NOMO-1 treated with dmso at 0.1 percent for 144 hours (cell line): ENCODE results near the gene LYL1.

Experiments used
- DNase-seq: peaks from one replicate; lab custom pipeline; 2025; ENCODE audit not compliant: unreplicated experiment; lab: John Stamatoyannopoulos, UW

LYL1 gene

GRCh38 chr19:13094106-13094504, 8.6 kb downstream of the LYL1 start:
- DNase-seq = no peak

- DNase-seq = peak; percentile 70
These were observed 9.1 kb downstream of the LYL1 start for GRCh38 chr19:13093407-13094105.

DNA sequence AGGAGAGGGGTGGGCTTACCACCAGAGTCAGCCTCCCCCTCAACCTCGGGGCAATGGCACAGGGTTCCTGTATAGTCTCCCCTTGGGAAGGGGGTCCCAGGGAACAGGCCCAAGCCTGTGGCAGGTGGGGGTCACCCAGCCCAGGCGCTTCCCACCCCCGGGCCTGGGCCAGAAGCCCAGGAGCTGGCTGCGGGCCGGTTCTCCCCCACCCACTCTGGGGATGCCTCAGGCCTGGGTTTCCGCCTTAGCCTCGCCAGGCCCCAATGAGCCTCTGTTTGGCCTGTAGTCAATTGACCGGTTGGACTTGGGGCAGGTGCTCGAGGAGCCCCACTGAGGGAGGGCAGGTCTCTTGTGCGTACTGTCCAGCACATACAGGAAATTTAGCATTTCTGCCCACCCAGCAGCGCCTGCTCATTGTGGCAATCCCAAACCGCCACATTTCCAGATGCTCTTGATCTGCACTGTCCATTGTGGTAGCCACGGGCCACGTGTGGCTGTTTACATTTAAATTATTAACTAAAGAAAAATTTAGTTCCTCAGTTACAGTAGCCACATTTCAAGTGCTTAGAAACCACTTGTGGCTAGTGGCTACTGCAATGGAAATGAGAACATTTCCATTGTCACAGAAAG, 9.9 kb downstream of the LYL1 start:
- DNase-seq = no peak

- no peak for DNase-seq
These were observed 10.5 kb downstream of the LYL1 start for GRCh38 chr19:13092158-13092543.

- DNase-seq = no peak
These were observed 11.1 kb downstream of the LYL1 start for GRCh38 chr19:13091400-13092157.

DNA sequence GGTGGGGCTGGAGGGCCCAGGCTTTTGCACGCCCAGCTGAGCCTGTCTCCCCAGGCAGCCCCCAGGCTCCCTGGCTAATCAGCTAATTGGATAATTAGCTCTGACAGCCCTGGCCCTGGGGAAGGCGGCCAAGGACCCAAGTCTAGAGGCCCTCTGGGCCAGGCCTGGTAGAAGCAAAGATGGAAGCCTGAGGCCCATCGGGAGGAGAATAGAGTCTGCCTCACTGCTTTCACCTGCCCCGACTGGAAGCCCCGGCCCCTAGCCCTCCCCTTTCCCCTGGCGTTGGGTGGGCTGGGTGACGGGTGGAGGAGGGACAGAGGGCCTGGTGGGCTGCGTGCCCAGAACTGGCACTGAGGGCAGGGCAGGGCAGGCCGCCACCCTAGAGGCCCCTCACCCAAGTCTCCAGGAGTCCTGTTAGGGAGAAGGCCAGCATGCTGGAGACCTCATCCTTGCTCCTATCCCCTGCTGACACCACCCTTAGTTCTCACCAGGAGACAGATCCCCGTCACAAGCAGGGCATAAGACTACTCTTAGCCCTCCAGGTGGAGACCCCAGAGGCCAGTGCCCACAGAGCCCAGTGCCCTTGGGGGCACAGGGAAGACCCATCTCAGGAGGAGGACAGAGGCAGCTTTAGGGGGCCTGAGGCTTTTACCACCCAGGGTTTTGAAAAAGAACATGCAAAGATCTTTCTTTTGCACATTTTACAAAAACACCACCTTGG, 12.0 kb downstream of the LYL1 start:
- DNase-seq = no peak

DNA sequence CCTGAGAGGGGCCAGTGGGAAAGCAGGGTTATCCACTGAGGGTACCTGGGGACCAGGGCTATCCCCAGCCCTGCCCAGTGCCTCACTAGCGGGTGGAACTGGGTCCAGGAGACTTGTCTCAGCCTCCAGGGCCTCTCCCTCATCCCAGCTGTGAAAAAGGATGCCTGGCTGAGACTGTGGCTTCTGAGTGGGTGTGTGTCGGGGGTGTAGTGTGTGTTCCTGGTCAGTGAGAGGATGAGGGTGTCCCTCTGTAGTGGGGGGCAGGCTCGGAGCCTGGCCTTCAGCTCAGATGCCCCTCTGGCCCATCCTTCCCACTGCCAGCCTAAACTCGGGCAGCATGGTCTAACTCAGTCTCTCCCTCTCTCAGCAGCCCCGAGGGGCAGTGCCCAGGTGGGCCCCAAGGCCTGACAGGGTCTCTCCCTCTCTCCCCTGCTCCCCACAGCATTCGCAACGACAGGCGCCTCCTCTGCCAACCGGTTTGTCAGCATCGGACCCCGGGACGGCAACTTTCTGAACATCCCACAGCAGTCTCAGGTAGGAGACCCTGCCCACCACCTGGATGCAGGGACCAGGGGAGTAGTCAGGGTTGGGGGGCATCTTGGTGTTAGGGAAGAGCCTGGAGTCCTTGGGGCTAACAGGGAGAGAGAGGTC, 12.7 kb downstream of the LYL1 start:
- DNase-seq = no peak

DNA sequence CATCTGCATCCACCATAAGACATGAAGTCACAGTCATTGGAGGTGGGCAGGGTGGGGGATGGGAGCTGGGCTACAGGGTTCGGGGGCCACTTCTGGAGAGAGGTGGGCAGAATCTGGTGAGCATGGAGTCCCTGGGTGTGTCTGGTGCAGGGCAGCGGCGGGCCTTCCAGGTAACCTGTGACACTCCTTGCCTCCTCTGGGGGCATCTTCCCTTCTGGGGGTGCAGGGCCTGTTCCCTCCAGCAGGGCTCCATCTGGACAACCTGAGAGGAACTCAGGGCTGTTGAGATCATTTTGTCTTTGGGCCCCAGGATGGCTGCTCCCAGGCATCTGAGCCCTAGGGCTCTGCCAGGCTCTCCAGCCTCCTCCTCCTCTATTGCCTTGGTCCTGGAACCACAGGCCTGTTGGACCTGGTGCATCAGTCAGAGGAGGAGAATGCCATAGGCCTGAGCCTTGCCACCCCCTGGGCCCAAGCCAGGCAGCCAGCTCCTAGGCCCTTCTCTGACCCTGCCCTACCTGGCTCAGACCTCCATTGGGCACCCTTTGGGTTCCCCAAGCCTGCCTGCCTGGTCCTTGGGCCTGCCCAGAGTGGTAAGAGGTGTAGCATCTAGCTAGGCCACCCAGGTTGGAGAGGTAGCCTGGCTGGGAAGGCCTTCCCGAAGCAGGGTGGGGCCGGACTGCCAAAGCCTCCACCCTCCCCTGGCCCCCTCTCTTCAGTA, 13.4 kb downstream of the LYL1 start:
- DNase-seq = no peak

- DNase-seq = no peak
These were observed 14.7 kb downstream of the LYL1 start for GRCh38 chr19:13087795-13088537.

DNA sequence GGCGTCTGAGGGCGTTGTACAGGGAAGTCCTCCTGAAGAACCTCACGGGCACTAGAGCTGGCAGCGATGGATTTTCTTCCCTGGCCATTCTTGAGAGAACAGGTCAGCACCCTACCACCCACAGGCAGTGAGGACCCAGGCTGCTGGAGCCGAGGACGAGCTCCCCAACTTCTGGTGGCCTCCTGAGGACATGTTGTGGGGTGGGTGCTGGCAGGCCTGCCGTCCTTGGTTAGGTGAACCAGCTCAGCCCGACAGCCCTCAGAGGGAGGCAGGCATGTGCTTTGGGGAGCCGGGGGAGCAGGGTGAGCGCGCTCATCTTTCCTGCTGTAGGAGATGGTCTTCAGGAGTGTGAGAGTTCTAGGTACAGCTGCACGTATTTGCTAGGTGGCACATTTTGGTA, 15.4 kb downstream of the LYL1 start:
- DNase-seq = no peak

GRCh38 chr19:13086341-13086740, 16.3 kb downstream of the LYL1 start:
- no peak for DNase-seq

- no peak for DNase-seq
These were observed 17.0 kb downstream of the LYL1 start for GRCh38 chr19:13085666-13086065.

- no peak for DNase-seq
These were observed 19.0 kb downstream of the LYL1 start for GRCh38 chr19:13083627-13084026.

- no peak for DNase-seq
These were observed 19.7 kb downstream of the LYL1 start for GRCh38 chr19:13083008-13083404.

DNA sequence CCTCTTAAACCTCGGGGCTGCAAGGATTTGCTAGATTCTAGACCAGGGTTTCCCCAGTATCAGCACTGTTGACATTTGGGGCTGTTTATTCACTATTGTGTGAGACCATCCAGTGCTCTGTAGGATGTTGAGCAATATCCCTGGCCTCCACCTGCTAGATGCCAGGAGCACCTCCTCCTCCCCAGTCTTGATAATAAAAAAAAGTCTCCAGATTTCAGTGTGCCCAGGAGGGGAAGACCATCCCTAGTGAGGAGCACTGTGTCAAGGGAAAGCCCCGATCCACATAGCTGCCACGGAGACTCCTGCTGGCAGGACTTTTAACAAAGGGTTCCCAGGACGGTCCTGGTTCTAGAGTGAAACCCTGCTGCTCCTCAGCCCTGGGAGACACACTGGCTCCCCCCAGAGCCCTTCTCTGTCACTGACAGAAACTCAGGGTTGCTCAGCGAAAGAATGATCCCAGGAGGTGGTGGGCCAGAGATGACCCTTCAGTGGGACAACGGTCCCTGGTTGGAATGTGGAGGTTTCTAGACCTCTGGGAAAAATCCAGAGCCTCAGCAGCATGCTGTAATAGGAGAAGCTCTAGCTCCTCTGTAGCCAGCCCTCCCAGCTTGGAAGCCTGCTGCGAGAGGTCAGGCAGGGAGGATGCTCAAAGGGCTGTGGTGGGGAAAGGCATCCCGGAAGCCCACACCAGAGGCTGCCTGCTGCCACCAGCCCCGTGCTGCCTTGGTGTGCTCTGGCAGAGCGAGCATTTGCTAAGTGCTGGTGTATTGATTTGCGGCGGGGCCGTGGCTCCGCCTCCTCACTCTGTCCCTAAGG, 20.3 kb downstream of the LYL1 start:
- no peak for DNase-seq

GRCh38 chr19:13079542-13079986, 23.1 kb downstream of the LYL1 start:
- no peak for DNase-seq

DNA sequence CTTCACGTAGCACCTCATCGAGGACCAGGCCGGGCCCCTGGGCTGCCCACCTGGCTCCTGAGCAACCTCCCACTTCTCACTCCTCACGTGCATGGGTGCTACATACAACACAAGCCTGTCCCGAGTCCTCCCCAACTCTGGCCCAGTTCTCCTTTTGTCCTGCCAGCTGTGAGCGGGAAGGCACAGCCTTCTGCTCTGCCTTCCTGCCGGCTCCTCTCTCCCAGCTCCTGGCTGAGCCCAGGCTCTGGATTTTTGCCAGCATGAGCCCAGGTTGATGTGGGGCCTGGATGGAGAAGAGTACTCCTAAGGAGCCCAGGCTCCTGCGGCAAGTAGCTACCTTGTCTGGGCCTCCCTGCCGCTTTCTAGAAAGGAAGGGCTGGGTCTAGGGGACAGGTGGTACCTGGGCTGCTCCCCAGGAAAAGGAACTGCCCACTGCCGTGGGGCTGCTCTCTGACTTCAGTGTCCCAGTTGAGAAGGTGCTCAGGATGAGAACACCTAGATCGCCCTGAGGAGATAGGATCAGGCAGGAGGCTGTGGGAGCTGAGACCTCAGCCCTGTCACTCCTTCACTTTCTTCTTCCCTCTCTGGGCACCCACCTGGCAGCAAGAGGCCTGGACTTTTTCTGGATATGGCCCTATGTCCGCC, 23.6 kb downstream of the LYL1 start:
- no peak for DNase-seq

DNA sequence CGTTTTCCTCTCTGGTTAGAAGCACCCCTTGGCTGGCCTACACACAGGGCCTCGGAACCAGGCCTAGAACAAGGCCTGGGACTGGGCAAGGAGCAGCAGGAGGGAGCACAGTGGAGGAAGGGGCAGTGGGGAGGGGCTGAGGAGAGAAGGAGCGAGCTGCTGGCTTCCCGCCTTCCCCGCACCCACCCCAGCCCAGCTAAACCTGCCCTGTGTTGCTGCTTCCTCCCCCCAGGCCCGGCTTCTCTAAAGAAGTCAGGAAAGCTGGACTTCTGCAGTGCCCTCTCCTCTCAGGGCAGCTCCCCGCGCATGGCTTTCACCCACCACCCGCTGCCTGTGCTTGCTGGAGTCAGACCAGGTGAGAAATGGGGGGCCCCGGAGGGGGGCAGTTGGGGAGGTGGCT, 24.3 kb downstream of the LYL1 start:
- no peak for DNase-seq
